Calu3 (cell line): ENCODE measurements around the gene CTNNA2. TPM values are rescaled to one million over a fixed set of nuclear protein-coding genes. Genes with fewer than 3 reads are reported as not detected.

Experiments
- BruUV-seq: library from RNA; stranded (reverse); fragments of 400-500 nt; replicated peaks from 2 replicates; lab custom pipeline; 2021; lab: Mats Ljungman, UMichigan
- CTCF ChIA-PET: fragments of 300-600 bp; sonication (Branson Sonifier 250); formaldehyde crosslinking; loops from one replicate; lab custom pipeline; 2022; ENCODE audit warnings: antibody characterized with exemption; lab: Charles Lee
- DNase-seq: peaks from one replicate; pipeline ENCODE4 v3.0.0; 2022
- H3K27ac Mint-ChIP-seq: one replicate; pipeline ENCODE4 v1.8.0; 2022; ENCODE audit warnings: mixed read lengths; ENCODE audit not compliant: unreplicated experiment
- H3K27me3 Mint-ChIP-seq: one replicate; pipeline ENCODE4 v1.8.0; 2022; ENCODE audit warnings: mixed read lengths; ENCODE audit not compliant: unreplicated experiment
- H3K36me3 Mint-ChIP-seq: one replicate; pipeline ENCODE4 v1.8.0; 2022; ENCODE audit warnings: mild to moderate bottlenecking, moderate library complexity, mixed read lengths; ENCODE audit not compliant: insufficient read depth, unreplicated experiment
- H3K4me1 Mint-ChIP-seq: one replicate; pipeline ENCODE4 v1.8.0; 2022; ENCODE audit warnings: mild to moderate bottlenecking, low read depth, mixed read lengths; ENCODE audit not compliant: unreplicated experiment
- H3K4me3 Mint-ChIP-seq: one replicate; pipeline ENCODE4 v1.8.0; 2022; ENCODE audit warnings: mild to moderate bottlenecking, low read depth, moderate library complexity, mixed read lengths; ENCODE audit not compliant: unreplicated experiment
- H3K9me3 Mint-ChIP-seq: one replicate; pipeline ENCODE4 v1.8.0; 2022; ENCODE audit warnings: low read depth, mixed read lengths; ENCODE audit not compliant: unreplicated experiment
- CTCF ChIP-seq: fragments of 200-600 bp; IDR thresholded peaks from one replicate; pipeline ENCODE4 v1.8.0; 2022; ENCODE audit warnings: antibody characterized with exemption; ENCODE audit not compliant: unreplicated experiment
- intact Hi-C: fragments of 100-400 bp; cut with micrococcal nuclease; formaldehyde crosslinking; loops from one replicate; pipeline ENCODE4 v1.10.0; 2022; ENCODE audit not compliant: unreplicated experiment
- total RNA-seq: library from RNA; stranded (reverse); gene quantifications from 2 replicates; pipeline ENCODE4 v1.2.3, GENCODE V29; 2022

CTNNA2 gene
- total RNA-seq, 1 experiment from 2014 or later = not detected

GRCh38 chr2:80164375-80164774 is 651.5 kb downstream of the CTNNA2 start:
- intact Hi-C loops = no loop called here
- no peaks in the 10 kb centered on the region for H3K36me3 Mint-ChIP-seq
- H3K27me3 Mint-ChIP-seq = no peaks in the 10 kb centered on the region
- no peaks in the 10 kb centered on the region for H3K4me1 Mint-ChIP-seq
- TF ChIP-seq CTCF = no peak
- no peak for DNase-seq
- BruUV-seq = no TSS peak
- CTCF ChIA-PET = no interaction called here
- H3K9me3 Mint-ChIP-seq = peaks cover 6% of the 10 kb centered on the region
- H3K27ac Mint-ChIP-seq = no peak overlapping the region
- no peak overlapping the region for H3K4me3 Mint-ChIP-seq

GRCh38 chr2:80166483-80167171 is 653.8 kb downstream of the CTNNA2 start:
- no TSS peak for BruUV-seq
- no peak for DNase-seq

GRCh38 chr2:80167284-80167808 is 654.5 kb downstream of the CTNNA2 start:
- CTCF ChIA-PET = no interaction called here
- no peak overlapping the region for H3K27ac Mint-ChIP-seq

More at GRCh38 chr2:80166483-80167171, 653.8 kb downstream of the CTNNA2 start:
- no peak for TF ChIP-seq CTCF
- intact Hi-C loops = no loop called here
- Mint-ChIP-seq H3K36me3 (no peaks in the 10 kb centered on the region), H3K9me3 (peaks cover 11% of the 10 kb centered on the region), H3K4me3 (no peak overlapping the region), H3K27ac (no peak overlapping the region), H3K4me1 (no peaks in the 10 kb centered on the region), H3K27me3 (no peaks in the 10 kb centered on the region)
- CTCF ChIA-PET = no interaction called here

GRCh38 chr2:80168037-80168436 is 655.2 kb downstream of the CTNNA2 start:
- Mint-ChIP-seq H3K4me1 (no peaks in the 10 kb centered on the region), H3K27ac (no peak overlapping the region), H3K9me3 (peaks cover 12% of the 10 kb centered on the region), H3K4me3 (no peak overlapping the region), H3K36me3 (no peaks in the 10 kb centered on the region), H3K27me3 (no peaks in the 10 kb centered on the region)
- intact Hi-C loops = no loop called here
- CTCF ChIA-PET = no interaction called here
- no peak for DNase-seq
- TF ChIP-seq CTCF = no peak
- no TSS peak for BruUV-seq

More at GRCh38 chr2:80167284-80167808, 654.5 kb downstream of the CTNNA2 start:
- intact Hi-C loops = no loop called here
- Mint-ChIP-seq H3K4me1 (no peaks in the 10 kb centered on the region), H3K9me3 (peaks cover 12% of the 10 kb centered on the region), H3K4me3 (no peak overlapping the region), H3K27me3 (no peaks in the 10 kb centered on the region), H3K36me3 (no peaks in the 10 kb centered on the region)
- TF ChIP-seq CTCF = no peak
- BruUV-seq = no TSS peak
- DNase-seq = no peak
